Inflammatory macrophage (primary cell): Measurements from ENCODE around the gene SH3GL1.
A peak's percentile ranks its signal among the peaks of the same experiment; 100 is the strongest.

Experiments
- DNase-seq, 2 donors: peaks; one replicate each; pipeline ENCODE4 v3.0.0-alpha.2; 2020 to 2022

Gene SH3GL1

GRCh38 chr19:4431808-4432674, 31.7 kb upstream of the SH3GL1 start:
- peak; percentile 96 to 99 for DNase-seq

DNA sequence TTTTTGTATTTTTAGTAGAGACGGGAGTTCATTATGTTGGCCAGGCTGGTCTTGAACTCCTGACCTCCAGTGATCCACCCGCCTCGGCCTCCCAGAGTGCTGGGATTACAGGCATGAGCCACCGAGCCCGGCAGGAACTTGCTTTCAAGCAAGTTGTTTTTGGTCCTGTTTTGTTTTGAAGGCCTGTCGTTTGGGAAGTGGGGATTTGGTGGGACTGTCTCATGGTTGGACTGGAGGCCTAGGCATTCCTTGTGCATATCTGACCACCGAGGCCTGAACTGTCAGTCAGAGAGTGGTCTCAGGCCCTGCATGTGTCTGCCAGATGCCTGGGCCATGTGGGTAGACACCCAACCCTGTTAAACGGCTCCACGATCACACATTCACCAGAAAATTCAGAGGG, 30.9 kb upstream of the SH3GL1 start:
- DNase-seq, result peak; percentile 10 to 60

DNA sequence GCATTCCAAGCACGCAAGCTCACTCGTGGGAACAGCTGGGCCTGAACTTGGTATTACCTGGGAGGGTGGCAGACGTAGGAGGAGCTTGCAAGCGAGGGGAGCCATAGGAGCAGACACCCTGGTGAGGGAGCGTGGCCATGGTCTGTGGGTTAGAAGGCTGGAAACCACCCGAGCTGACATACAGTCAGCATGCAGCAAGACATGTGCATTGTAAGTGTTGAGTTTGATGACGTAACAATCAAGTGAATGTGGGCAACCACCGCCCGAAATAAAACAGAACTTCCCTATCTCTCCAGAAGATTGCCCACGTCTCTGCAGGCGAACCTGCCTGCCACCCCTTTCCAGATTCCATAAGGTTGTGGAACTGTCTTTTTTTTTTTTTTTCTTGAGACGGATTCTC, 30.4 kb upstream of the SH3GL1 start:
- DNase-seq, result peak; percentile 94 to 96

GRCh38 chr19:4429771-4430171, 29.4 kb upstream of the SH3GL1 start:
- DNase-seq, result no peak

GRCh38 chr19:4429256-4429655, 28.9 kb upstream of the SH3GL1 start:
- DNase-seq, result peak in 1 of 2 donors; percentile 34

DNA sequence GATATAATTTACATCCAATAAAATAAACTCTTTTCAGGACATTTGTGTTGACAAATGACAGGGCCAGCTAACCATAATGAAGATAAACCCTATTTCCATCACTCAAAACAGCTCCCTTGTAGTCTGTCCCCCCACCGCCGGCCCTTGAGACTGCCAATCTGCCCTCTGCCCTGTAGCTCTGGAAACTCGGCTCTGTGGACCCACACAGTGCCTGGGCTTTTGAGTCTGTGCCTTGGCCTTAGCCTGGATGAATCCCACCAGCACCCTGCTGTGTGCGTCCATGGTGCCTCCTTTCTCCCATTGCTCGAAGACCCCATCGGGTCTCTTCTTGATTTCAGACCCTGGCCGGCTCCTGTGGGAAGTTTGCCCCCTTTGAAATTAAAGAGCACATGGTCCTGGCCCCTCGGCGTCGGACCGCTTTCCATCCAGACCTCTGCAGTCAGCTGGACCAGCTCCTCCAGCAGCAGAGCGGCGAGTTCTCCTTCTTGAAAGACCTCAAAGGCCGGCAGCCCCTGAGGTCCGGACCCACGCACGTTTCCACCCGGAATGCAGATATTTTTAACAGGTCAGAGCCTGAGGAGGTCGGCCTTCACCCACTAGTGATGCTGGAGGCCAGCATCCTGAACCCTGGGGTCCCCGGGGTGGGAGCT, 28.1 kb upstream of the SH3GL1 start:
- DNase-seq, result no peak

- no peak for DNase-seq
These were observed 25.2 kb upstream of the SH3GL1 start for GRCh38 chr19:4425537-4425936.

- DNase-seq, result peak; percentile 9 to 40
These were observed 23.2 kb upstream of the SH3GL1 start for GRCh38 chr19:4423416-4424126.

GRCh38 chr19:4416268-4416667, 15.9 kb upstream of the SH3GL1 start:
- no peak for DNase-seq

DNA sequence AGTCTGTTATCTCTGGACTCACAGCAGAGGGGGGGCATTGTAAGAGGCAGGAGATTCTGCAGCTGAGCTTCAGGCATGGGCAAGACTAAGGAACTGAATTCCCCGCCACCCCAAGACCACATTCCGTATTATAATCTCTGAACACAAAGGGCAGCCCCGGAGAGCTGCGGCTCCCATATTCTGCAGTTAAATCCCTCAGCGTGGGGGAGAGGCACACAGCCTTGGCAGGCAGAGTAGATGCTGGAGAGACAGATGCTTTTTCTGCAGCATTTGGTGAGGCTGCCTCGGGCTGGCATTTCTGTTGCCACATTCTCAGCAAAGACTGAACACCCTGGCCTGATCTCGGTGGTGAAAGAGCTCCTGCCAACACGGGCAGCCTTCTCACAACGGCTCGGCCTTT, 15.0 kb upstream of the SH3GL1 start:
- DNase-seq, result no peak

- DNase-seq, result no peak
These were observed 14.5 kb upstream of the SH3GL1 start for GRCh38 chr19:4414800-4415321.

DNA sequence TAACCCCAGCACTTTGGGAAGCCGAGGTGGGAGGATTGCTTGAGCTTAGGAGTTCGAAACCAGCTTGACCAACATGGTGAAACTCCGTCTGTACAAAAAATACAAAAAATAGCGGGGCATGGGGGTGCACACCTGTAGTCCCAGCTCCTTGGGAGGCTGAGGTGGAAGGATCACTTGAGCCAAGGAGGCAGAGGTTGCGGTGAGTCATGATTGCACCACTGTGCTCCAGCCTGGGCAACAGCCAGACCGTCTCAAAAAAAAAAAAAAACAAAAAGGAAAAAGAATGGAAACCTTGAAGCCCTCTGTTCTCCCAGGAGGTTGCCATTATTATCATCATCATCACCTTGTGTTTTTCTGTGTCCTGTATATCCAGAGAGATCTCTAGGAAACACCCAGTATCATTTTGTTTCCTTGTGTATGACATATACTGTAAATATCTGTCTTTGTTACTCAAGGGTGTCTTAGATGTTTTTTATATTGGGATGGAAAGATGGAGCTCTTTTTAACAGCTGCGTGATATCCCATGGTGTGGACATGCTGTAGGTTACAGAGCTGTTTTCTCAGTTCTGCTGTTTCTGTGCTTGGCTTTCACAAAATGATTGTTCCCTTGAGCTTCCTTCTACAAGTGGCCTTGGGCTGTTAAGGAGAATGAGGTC, 13.9 kb upstream of the SH3GL1 start:
- peak in 1 of 2 donors; percentile 38 for DNase-seq

GRCh38 chr19:4413588-4413987, 13.2 kb upstream of the SH3GL1 start:
- DNase-seq, result no peak

GRCh38 chr19:4409123-4409933, 9.0 kb upstream of the SH3GL1 start:
- no peak for DNase-seq

DNA sequence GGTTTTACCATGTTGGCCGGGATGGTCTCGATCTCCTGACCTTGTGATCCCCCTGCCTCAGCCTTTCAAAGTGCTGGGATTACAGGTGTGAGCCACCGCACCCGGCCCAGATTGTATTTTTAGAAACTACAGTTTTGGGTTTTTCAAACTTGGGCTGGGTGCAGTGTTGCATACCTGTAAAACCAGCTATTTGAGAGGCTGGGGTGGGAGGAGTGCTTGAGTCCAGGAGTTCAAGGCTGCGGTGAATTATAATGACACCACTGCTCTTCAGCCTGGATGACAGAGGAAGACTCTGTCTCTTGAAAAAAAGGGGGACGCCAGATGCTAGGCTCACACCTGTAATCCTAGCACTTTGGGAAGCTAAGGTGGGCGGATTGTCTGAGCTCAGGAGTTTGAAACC, 6.3 kb upstream of the SH3GL1 start:
- DNase-seq, result no peak

GRCh38 chr19:4405977-4406376, 5.6 kb upstream of the SH3GL1 start:
- DNase-seq, result no peak

DNA sequence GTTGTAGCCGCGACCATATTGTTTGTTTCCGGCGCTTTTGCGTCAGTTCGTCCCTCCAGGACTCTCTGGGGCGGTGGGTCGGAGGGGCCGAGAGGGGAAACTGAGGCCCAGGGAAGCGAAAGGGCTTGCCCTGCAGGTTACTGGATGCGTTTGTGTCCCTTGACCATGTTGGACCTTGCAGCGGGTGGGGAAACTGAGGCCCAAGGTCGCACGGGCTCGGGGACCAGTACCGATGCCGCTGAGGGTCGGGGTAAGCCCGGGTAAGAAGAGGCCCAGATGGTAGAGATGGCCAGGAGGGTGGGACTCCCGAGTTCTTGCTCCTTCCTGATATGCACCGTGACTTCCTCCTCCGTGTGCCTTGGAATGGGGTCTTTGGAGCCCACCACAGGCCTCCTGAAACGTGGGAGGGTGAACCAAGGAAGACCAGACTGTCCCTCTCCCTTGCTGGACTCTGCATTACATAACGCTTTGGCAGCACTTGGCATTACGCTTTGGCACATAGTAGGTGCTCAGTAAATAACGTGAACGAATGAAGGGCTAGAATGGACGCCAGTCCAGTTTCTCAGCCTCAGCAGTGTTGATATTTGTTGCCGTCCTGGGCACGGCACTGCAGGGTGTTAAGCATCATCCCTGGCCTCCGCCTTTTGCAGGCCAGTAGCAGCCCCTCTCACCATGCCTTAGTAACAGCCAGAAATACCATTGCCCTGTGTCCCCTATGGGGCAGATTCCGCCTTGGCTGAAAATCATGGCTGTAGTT, 2.8 kb upstream of the SH3GL1 start:
- no peak for DNase-seq

DNA sequence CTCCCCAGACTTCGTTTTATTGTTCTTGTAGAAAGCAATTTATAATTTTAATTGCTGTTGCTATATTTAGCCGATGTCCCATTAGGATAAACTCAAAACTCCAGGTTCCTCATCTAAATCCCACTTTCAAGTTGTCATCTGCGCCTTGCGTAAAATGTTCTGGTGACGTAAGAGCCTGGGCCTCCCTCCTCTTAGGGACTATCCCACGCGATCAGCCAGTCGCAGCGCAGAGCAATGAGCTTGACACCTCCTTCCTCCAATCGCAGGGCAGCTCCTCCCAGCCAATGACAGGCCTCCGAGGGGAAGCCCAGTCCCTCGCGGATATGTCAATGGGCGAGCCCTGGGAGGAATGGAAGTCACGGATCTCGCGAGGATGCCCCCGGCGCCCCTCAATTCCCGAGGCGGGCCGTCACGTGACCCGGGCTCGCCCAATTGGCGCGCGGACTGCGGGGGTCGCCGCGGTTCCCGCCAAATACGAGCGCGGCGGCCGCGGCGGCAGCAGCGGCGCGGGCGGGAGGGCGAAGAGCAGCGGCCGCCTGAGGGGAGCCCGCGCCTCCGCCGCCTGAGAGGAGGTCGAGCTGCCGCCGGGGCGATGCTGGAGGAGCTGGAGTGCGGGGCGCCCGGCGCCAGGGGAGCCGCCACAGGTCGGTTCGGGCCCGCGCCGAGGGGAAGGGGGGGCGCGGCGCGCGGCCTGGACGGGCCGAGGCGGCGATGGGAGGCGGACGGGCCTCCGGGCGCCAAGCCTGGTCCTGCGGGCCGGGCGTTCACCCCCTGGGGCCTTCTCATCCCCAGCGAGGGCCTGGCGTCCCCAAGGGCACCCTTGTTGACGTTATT, 2.0 kb upstream of the SH3GL1 start, which contains the start of gene CHAF1A:
CHAF1A (plus strand) TSS at position 470 of the 834 bp plus-strand sequence; CDS start at position 593, 123 bp downstream.
- peak; percentile 100 for DNase-seq

GRCh38 chr19:4401769-4402170, 1.4 kb upstream of the SH3GL1 start:
- no peak for DNase-seq

DNA sequence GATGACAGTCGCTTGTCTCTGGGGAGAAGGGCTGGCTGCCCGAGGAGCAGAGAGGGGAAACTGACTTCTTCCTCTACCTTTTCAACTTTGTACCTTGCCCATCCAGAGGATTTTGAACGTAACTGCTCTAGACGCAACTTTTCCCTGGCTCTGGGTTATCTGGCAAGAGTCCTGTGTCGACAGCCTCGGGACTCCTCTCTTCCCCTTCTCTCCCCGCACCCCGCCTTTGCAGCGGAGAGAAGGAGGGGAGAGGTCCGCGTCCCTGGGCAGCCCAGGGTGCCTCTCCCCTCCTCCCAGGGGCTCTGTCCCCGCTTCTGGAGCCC, 574 bp downstream of the SH3GL1 start:
- peak; percentile 47 to 53 for DNase-seq
